ENCODE data around the gene SS18L1. TPM values are rescaled to one million over a fixed set of nuclear protein-coding genes. Genes with fewer than 3 reads are reported as not detected.
A peak's percentile ranks its signal among the peaks of the same experiment; 100 is the strongest.

Gene SS18L1
- total RNA-seq, 4 donors from 2014 or later: 6.8 to 12.3 (median 11.1) TPM

- 24% methylated on average over 8 of the region's 14 CpGs; no CpG with 5 or more reads in 1 of the 2 donors for WGBS, 2 donors (ENCODE audit: low coverage in 1 of 2)
- ATAC-seq: no peak
- Histone ChIP-seq H3K36me3 (peaks cover 0 to 41% of the 10 kb centered on the region in 2 donors), H3K27me3 (no peaks in the 10 kb centered on the region), H3K4me3 (peak overlapping the region; percentile 96), H3K27ac (peak overlapping the region; percentile 91 to 100 (median 98)), H3K4me1 (peaks cover 0 to 64% (median 20%) of the 10 kb centered on the region in 3 donors), H3K9me3 (no peaks in the 10 kb centered on the region)
- no peak for TF ChIP-seq POLR2A (IDR thresholded peaks at IDR 0.05)
- peak in 3 of 4 experiments; percentile 13 to 30 (median 20) for TF ChIP-seq CTCF (IDR thresholded peaks at IDR 0.05)
Measured at GRCh38 chr20:62141397-62142251, 1.9 kb upstream of the SS18L1 start.

GRCh38 chr20:62142252-62143080, 1.1 kb upstream of the SS18L1 start:
- H3K36me3 ChIP-seq: peaks cover 0 to 33% of the 10 kb centered on the region in 2 donors
- H3K9me3 ChIP-seq: no peaks in the 10 kb centered on the region
- peaks cover 0 to 66% (median 23%) of the 10 kb centered on the region in 3 donors for H3K4me1 ChIP-seq
- 0% methylated on average over 5 to 6 of the region's 71 CpGs for WGBS, 2 donors (ENCODE audit: low coverage in 1 of 2)
- ATAC-seq: peak; percentile 9
- TF ChIP-seq CTCF (IDR thresholded peaks at IDR 0.05) (no peak), EP300 (IDR thresholded peaks at IDR 0.05) (no peak), POLR2A (IDR thresholded peaks at IDR 0.05) (no peak), POLR2AphosphoS5 (IDR thresholded peaks at IDR 0.05) (no peak)
- peak overlapping the region; percentile 91 to 100 (median 98) for H3K27ac ChIP-seq
- H3K27me3 ChIP-seq: no peaks in the 10 kb centered on the region
- H3K4me3 ChIP-seq: peak overlapping the region; percentile 96

DNA sequence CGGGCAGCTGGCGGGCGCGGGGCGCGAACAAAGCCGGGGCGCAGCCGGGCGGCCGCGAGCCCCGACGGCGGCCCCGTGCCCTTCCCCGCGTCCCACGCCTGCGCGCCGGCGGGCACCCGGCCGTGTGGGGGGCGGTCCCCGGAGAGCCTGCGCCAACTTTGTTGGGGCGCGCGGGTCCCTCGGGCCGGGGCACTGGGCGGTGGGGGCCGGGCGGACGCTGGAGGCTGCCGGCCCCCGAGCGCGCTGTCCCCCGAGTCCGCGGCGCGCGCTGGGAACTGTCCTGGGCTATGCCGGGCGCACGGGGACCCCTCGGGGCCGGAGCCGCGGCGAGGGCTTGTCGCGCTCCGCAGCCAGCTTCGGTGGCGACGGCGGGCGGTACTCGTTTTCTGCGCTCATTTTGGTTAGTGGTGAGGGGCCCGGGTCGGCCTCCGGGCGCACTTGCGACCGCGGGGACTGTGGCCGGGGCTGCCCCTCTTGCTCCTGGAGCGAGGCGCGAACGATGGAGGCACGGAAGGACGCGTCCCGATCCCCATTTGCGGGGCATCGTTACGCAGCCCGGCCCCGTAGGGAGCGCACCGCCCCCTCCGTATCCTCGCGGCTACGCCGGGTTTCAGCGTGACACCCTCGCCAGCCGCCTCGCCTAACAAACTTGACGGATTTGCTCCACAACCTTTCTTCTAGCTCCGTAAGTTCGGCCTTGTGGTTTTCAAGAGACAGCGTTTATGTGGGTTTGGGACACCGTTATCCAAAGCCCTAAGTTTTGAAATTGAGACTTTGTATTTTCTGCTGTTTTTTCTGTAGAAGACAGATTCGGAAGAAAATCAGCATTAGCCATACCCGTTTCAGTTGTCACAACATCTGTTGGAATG, 622 bp downstream of the SS18L1 start:
- ATAC-seq: peak; percentile 34
- no peaks in the 10 kb centered on the region for H3K27me3 ChIP-seq
- peaks cover 0 to 15% of the 10 kb centered on the region in 2 donors for H3K36me3 ChIP-seq
- WGBS, 2 donors (ENCODE audit: low coverage in 1 of 2): 0 to 4% methylated on average over 6 to 7 of the region's 104 CpGs
- H3K4me3 ChIP-seq: peak overlapping the region; percentile 96
- peaks cover 0 to 75% (median 23%) of the 10 kb centered on the region in 3 donors for H3K4me1 ChIP-seq
- peak overlapping the region; percentile 91 to 100 (median 98) for H3K27ac ChIP-seq
- H3K9me3 ChIP-seq: no peaks in the 10 kb centered on the region
- no peak for TF ChIP-seq EP300 (IDR thresholded peaks at IDR 0.05)
- peak; percentile 40 for TF ChIP-seq POLR2A (IDR thresholded peaks at IDR 0.05)
- TF ChIP-seq CTCF (IDR thresholded peaks at IDR 0.05): peak in 2 of 4 experiments; percentile 5 to 41
- peak; percentile 46 for TF ChIP-seq POLR2AphosphoS5 (IDR thresholded peaks at IDR 0.05)

GRCh38 chr20:62145688-62146018, 2.1 kb downstream of the SS18L1 start:
- WGBS, 2 donors (ENCODE audit: low coverage in 1 of 2): 85 to 93% methylated on average over 4 to 7 of the region's 7 CpGs
- H3K27me3 ChIP-seq: no peaks in the 10 kb centered on the region
- ATAC-seq: no peak
- H3K27ac ChIP-seq: no peak overlapping the region
- no peak overlapping the region for H3K4me3 ChIP-seq
- peaks cover 0 to 73% (median 23%) of the 10 kb centered on the region in 3 donors for H3K4me1 ChIP-seq
- TF ChIP-seq EP300 (IDR thresholded peaks at IDR 0.05): no peak
- TF ChIP-seq CTCF (IDR thresholded peaks at IDR 0.05): no peak
- TF ChIP-seq POLR2A (IDR thresholded peaks at IDR 0.05): no peak
- TF ChIP-seq POLR2AphosphoS5 (IDR thresholded peaks at IDR 0.05): no peak
- peaks cover 0 to under 1% of the 10 kb centered on the region in 2 donors for H3K36me3 ChIP-seq
- H3K9me3 ChIP-seq: no peaks in the 10 kb centered on the region
